CD8-positive, alpha-beta memory T cell (primary cell): Measurements from ENCODE around the gene TUBGCP3. TPM values are rescaled to one million over a fixed set of nuclear protein-coding genes. Genes with fewer than 3 reads are reported as not detected.

Experiments
- CTCF ChIA-PET: fragments of 350-600 bp; sonication (Branson Sonifier 250); formaldehyde crosslinking; loops from one replicate; lab custom pipeline; 2021; ENCODE audit warnings: antibody characterized with exemption; lab: Charles Lee
- POLR2A ChIA-PET: fragments of 350-600 bp; sonication (Branson Sonifier 250); formaldehyde crosslinking; loops from one replicate; lab custom pipeline; 2021; ENCODE audit warnings: antibody characterized with exemption; lab: Charles Lee
- DNase-seq, 5 donors: peaks; one replicate each; pipeline versions ENCODE4 v3.0.0 to v3.0.0-alpha.2; 2020 to 2022; ENCODE audit warnings: mixed read lengths in 1 of 5
- H3K27ac ChIP-seq: one replicate; pipeline ENCODE4 v1.7.0; 2013; ENCODE audit warnings: low read depth, mild to moderate bottlenecking, low read length, moderate library complexity
- H3K27me3 ChIP-seq: 2 replicates; pipeline ENCODE4 v1.7.0; 2013; ENCODE audit warnings: low read length, mild to moderate bottlenecking; ENCODE audit not compliant: insufficient read depth, poor library complexity, severe bottlenecking
- H3K36me3 ChIP-seq: 2 replicates; pipeline ENCODE4 v1.7.0; 2013; ENCODE audit warnings: mild to moderate bottlenecking, low read length, moderate library complexity; ENCODE audit not compliant: insufficient read depth
- H3K4me1 ChIP-seq: 2 replicates; pipeline ENCODE4 v1.7.0; 2013; ENCODE audit warnings: mild to moderate bottlenecking, low read length, moderate library complexity; ENCODE audit not compliant: insufficient read depth
- H3K4me3 ChIP-seq: 2 replicates; pipeline ENCODE4 v1.7.0; 2013; ENCODE audit warnings: mild to moderate bottlenecking, low read length
- H3K9me3 ChIP-seq: 2 replicates; pipeline ENCODE4 v1.7.0; 2013; ENCODE audit warnings: mild to moderate bottlenecking, low read length
- H3K27ac Mint-ChIP-seq, 8 donors: one replicate each; pipeline ENCODE4 v1.8.0; 2020 to 2021; ENCODE audit warnings: mixed read lengths in 8 of 8, mild to moderate bottlenecking in 6 of 8, inconsistent platforms in 3 of 8, moderate library complexity in 3 of 8
- H3K27me3 Mint-ChIP-seq, 2 donors: one replicate each; pipeline ENCODE4 v1.8.0; 2020 to 2021; ENCODE audit warnings: mixed read lengths in 2 of 2, mild to moderate bottlenecking in 1 of 2, moderate library complexity in 1 of 2
- H3K36me3 Mint-ChIP-seq, 3 donors: one replicate each; pipeline ENCODE4 v1.8.0; 2020 to 2021; ENCODE audit warnings: mixed read lengths in 3 of 3, inconsistent platforms in 1 of 3, mild to moderate bottlenecking in 1 of 3
- H3K4me1 Mint-ChIP-seq, 3 donors: one replicate each; pipeline ENCODE4 v1.8.0; 2020 to 2021; ENCODE audit warnings: mixed read lengths in 3 of 3, inconsistent platforms in 1 of 3, mild to moderate bottlenecking in 1 of 3
- H3K4me3 Mint-ChIP-seq, 7 donors: one replicate each; pipeline ENCODE4 v1.8.0; 2020 to 2021; ENCODE audit warnings: mixed read lengths in 7 of 7, mild to moderate bottlenecking in 6 of 7, moderate library complexity in 4 of 7, inconsistent platforms in 2 of 7
- H3K9me3 Mint-ChIP-seq, 5 donors: one replicate each; pipeline ENCODE4 v1.8.0; 2020 to 2022; ENCODE audit warnings: mixed read lengths in 5 of 5, mild to moderate bottlenecking in 3 of 5, moderate library complexity in 2 of 5, inconsistent platforms in 1 of 5
- polyA plus RNA-seq: library from polyadenylated mRNA; unstranded; fragments of 300-500 nt; fragmentation: Illumina TruSeq; gene quantifications from one replicate; pipeline ENCODE4 v1.2.3, GENCODE V29; 2021
- total RNA-seq, 2 experiments: library from RNA; stranded (reverse); gene quantifications; one replicate each; pipeline ENCODE4 v1.2.3, GENCODE V29; 2021

Gene TUBGCP3
- total and polyA plus RNA-seq, 3 experiments from 2014 or later = 16.8 to 47.0 (median 45.8) TPM

DNA sequence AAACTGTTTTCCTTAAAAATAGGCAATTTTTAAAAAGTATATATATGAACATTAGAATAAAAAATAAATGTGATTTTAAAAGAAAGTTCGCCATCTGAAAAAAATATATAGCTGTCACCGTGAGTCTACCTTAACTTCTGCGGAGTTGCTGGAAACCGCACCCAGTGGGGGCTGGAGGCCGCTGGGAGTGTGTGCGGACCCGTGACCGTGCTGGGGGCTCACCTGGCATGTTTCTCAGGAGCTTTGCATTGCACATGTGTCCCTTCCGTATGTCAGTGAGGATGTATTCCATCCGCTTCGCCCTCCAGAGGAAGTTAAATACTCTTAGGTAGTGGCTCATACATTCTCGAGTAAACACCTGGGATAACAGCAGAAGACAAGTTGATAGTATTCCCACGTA, 71.7 kb downstream of the TUBGCP3 start:
- POLR2A ChIA-PET = no interaction called here
- Mint-ChIP-seq H3K27me3 (no peaks in the 10 kb centered on the region), H3K4me3 (no peak overlapping the region), H3K36me3 (peaks cover 7 to 75% (median 15%) of the 10 kb centered on the region in 3 donors), H3K27ac (no peak overlapping the region), H3K9me3 (no peaks in the 10 kb centered on the region), H3K4me1 (peaks cover 0 to 2% (median 0%) of the 10 kb centered on the region in 3 donors)
- Histone ChIP-seq H3K9me3 (no peaks in the 10 kb centered on the region), H3K4me1 (no peaks in the 10 kb centered on the region), H3K27me3 (no peaks in the 10 kb centered on the region), H3K27ac (no peak overlapping the region), H3K4me3 (no peak overlapping the region), H3K36me3 (peaks cover 15% of the 10 kb centered on the region)
- CTCF ChIA-PET = no interaction called here
- DNase-seq = no peak

DNA sequence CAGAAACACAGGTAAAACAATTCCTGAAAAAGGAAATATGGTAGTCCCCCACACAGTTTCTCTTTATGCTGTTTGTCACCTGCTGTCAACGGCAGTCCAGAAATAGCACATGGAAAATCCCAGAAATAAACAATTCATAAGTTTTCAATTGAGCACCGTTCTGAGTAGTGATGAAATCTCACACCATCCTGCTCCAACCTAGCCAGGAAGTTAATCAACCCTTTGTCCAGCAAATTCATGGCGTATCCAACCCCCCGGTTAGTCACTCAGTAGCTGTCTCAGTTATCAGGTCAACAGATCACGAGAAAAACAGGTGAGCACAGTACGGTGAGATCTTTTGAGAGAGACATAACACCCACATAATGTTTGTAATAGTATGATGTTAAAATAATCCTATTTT, 74.2 kb downstream of the TUBGCP3 start:
- Histone ChIP-seq H3K27me3 (no peaks in the 10 kb centered on the region), H3K4me1 (no peaks in the 10 kb centered on the region), H3K9me3 (no peaks in the 10 kb centered on the region), H3K36me3 (peaks cover 5% of the 10 kb centered on the region), H3K4me3 (no peak overlapping the region), H3K27ac (no peak overlapping the region)
- ChIA-PET CTCF (no interaction called here), POLR2A (no interaction called here)
- no peak overlapping the region for H3K4me3 Mint-ChIP-seq
- H3K27ac Mint-ChIP-seq = peak overlapping the region in 1 of 8 donors; percentile 22
- no peaks in the 10 kb centered on the region for H3K27me3 Mint-ChIP-seq
- H3K4me1 Mint-ChIP-seq = peaks cover 0 to 8% (median 0%) of the 10 kb centered on the region in 3 donors
- H3K9me3 Mint-ChIP-seq = no peaks in the 10 kb centered on the region
- no peak for DNase-seq
- peaks cover 9 to 80% (median 21%) of the 10 kb centered on the region in 3 donors for H3K36me3 Mint-ChIP-seq

GRCh38 chr13:112510987-112511685, 76.8 kb downstream of the TUBGCP3 start:
- peaks cover 13% of the 10 kb centered on the region for H3K36me3 ChIP-seq
- peak overlapping the region in 1 of 8 donors; percentile 3 for H3K27ac Mint-ChIP-seq
- POLR2A ChIA-PET = no interaction called here

GRCh38 chr13:112510002-112510780, 77.8 kb downstream of the TUBGCP3 start:
- H3K4me1 Mint-ChIP-seq = peaks cover 0 to 8% (median 0%) of the 10 kb centered on the region in 3 donors
- H3K27ac Mint-ChIP-seq = peak overlapping the region in 2 of 8 donors; percentile 38 to 49
- no peaks in the 10 kb centered on the region for H3K27me3 Mint-ChIP-seq
- H3K36me3 ChIP-seq = peaks cover 13% of the 10 kb centered on the region
- no peaks in the 10 kb centered on the region for H3K9me3 ChIP-seq
- CTCF ChIA-PET = no interaction called here
- H3K36me3 Mint-ChIP-seq = peaks cover 14 to 88% (median 15%) of the 10 kb centered on the region in 3 donors
- H3K4me1 ChIP-seq = no peaks in the 10 kb centered on the region
- H3K9me3 Mint-ChIP-seq = no peaks in the 10 kb centered on the region
- no peak overlapping the region for H3K4me3 Mint-ChIP-seq
- no peaks in the 10 kb centered on the region for H3K27me3 ChIP-seq
- H3K4me3 ChIP-seq = no peak overlapping the region
- POLR2A ChIA-PET = no interaction called here
- no peak overlapping the region for H3K27ac ChIP-seq
- no peak for DNase-seq

More at GRCh38 chr13:112510987-112511685, 76.8 kb downstream of the TUBGCP3 start:
- H3K27me3 ChIP-seq = no peaks in the 10 kb centered on the region
- H3K36me3 Mint-ChIP-seq = peaks cover 15 to 85% (median 18%) of the 10 kb centered on the region in 3 donors
- no peak for DNase-seq
- no peaks in the 10 kb centered on the region for H3K4me1 ChIP-seq
- peaks cover 0 to 8% (median 0%) of the 10 kb centered on the region in 3 donors for H3K4me1 Mint-ChIP-seq
- H3K27me3 Mint-ChIP-seq = no peaks in the 10 kb centered on the region
- H3K4me3 Mint-ChIP-seq = no peak overlapping the region
- no peak overlapping the region for H3K4me3 ChIP-seq
- H3K9me3 Mint-ChIP-seq = no peaks in the 10 kb centered on the region
- CTCF ChIA-PET = interaction anchor here (1.0 kb wide), 1 partner anchor 14 kb away, joined by 3 read pairs; no protein-coding TSS in a partner anchor
- H3K27ac ChIP-seq = no peak overlapping the region
- no peaks in the 10 kb centered on the region for H3K9me3 ChIP-seq

DNA sequence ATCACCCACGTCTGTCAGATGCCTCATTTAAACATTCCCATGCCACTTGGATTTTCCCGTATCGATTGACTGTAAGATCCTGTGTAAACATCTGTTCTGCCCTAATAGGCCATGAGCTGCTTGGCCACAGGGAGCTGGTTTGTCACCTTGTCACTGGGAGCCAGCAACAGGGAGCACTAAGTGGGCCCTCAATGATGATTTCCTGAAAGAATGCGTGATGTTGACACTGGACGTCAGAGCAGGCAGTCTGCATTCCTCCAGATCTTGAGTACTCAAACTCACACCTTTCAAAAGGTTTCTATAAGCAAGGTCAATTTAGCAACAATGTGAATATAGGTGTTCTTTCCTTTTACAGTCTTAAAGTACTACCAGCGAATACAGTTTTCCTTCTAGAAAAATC, 78.8 kb downstream of the TUBGCP3 start:
- DNase-seq = no peak
- peaks cover 13% of the 10 kb centered on the region for H3K36me3 ChIP-seq
- H3K27ac ChIP-seq = no peak overlapping the region
- no peaks in the 10 kb centered on the region for H3K27me3 ChIP-seq
- ChIA-PET POLR2A (no interaction called here), CTCF (no interaction called here)
- H3K27ac Mint-ChIP-seq = peak overlapping the region in 1 of 8 donors; percentile 24
- H3K4me1 ChIP-seq = no peaks in the 10 kb centered on the region
- no peaks in the 10 kb centered on the region for H3K9me3 ChIP-seq
- no peak overlapping the region for H3K4me3 ChIP-seq
- peaks cover 11 to 88% (median 16%) of the 10 kb centered on the region in 3 donors for H3K36me3 Mint-ChIP-seq
- H3K4me3 Mint-ChIP-seq = no peak overlapping the region
- H3K4me1 Mint-ChIP-seq = peaks cover 0 to 8% (median 0%) of the 10 kb centered on the region in 3 donors
- no peaks in the 10 kb centered on the region for H3K27me3 Mint-ChIP-seq
- no peaks in the 10 kb centered on the region for H3K9me3 Mint-ChIP-seq

DNA sequence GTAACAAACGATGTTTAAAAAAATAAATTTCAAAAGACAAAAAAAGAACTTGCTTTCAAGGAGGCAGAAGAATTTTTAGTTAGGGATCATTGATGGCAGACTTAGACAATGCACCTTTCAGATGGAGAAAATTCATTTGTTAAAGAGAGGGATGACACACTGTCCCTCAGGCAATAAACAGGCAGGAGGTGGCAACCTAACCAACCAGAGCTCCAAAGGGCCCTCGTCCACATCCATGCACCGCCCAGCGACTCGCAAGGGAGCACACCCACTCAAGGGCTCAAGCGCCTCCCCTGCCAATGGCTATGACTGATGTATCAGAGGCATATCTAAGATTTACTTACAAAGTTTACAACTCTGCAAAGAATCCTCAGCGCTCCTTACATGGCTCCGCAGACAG, 81.9 kb downstream of the TUBGCP3 start:
- Mint-ChIP-seq H3K4me3 (no peak overlapping the region), H3K9me3 (no peaks in the 10 kb centered on the region)

DNA sequence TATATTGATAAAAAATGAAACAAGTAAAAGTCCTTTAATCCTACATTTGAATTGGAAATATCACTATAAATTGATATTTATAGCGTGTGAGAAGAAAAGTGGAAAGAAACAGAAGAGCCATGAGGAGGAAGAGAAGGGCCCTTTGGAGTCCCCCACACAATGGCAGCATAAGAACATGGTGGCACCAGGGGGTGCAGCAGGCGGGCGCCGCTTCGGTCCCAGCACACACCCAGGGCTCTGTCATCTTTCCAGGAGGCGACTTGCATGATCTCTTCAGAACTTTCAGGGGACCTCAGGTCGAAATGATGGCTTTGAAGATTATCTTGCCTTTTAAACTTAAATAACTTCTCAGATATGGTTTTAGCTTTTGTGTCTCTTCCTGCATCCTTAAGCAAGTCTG, 91.8 kb downstream of the TUBGCP3 start:
- Mint-ChIP-seq H3K9me3 (no peaks in the 10 kb centered on the region), H3K4me1 (peaks cover 0 to 4% (median 0%) of the 10 kb centered on the region in 3 donors), H3K27me3 (no peaks in the 10 kb centered on the region), H3K36me3 (peaks cover 7 to 62% (median 21%) of the 10 kb centered on the region in 3 donors), H3K27ac (peak overlapping the region in 1 of 8 donors; percentile 50), H3K4me3 (no peak overlapping the region)
- ChIA-PET POLR2A (no interaction called here), CTCF (no interaction called here)
- H3K4me1 ChIP-seq = no peaks in the 10 kb centered on the region
- no peak for DNase-seq
- no peak overlapping the region for H3K27ac ChIP-seq
- H3K36me3 ChIP-seq = peaks cover 19% of the 10 kb centered on the region
- H3K4me3 ChIP-seq = no peak overlapping the region
- H3K9me3 ChIP-seq = no peaks in the 10 kb centered on the region
- no peaks in the 10 kb centered on the region for H3K27me3 ChIP-seq

More for the DNA sequence above, 81.9 kb downstream of the TUBGCP3 start:
- Mint-ChIP-seq H3K4me1 (peaks cover 0 to 4% (median 0%) of the 10 kb centered on the region in 3 donors), H3K27ac (no peak overlapping the region), H3K27me3 (no peaks in the 10 kb centered on the region), H3K36me3 (peaks cover 11 to 92% (median 16%) of the 10 kb centered on the region in 3 donors)
- ChIA-PET POLR2A (no interaction called here), CTCF (no interaction called here)
- Histone ChIP-seq H3K4me3 (no peak overlapping the region), H3K27me3 (no peaks in the 10 kb centered on the region), H3K9me3 (no peaks in the 10 kb centered on the region), H3K4me1 (no peaks in the 10 kb centered on the region), H3K36me3 (peaks cover 19% of the 10 kb centered on the region), H3K27ac (no peak overlapping the region)
- DNase-seq = no peak

GRCh38 chr13:112495465-112495864, 92.5 kb downstream of the TUBGCP3 start:
- H3K4me1 Mint-ChIP-seq = peaks cover 0 to 4% (median 0%) of the 10 kb centered on the region in 3 donors
- H3K4me3 Mint-ChIP-seq = no peak overlapping the region
- Histone ChIP-seq H3K4me1 (no peaks in the 10 kb centered on the region), H3K9me3 (no peaks in the 10 kb centered on the region), H3K27me3 (no peaks in the 10 kb centered on the region), H3K36me3 (peaks cover 19% of the 10 kb centered on the region), H3K27ac (no peak overlapping the region), H3K4me3 (no peak overlapping the region)
- POLR2A ChIA-PET = no interaction called here
- H3K27ac Mint-ChIP-seq = no peak overlapping the region
- H3K27me3 Mint-ChIP-seq = no peaks in the 10 kb centered on the region
- peaks cover 7 to 58% (median 18%) of the 10 kb centered on the region in 3 donors for H3K36me3 Mint-ChIP-seq
- no peaks in the 10 kb centered on the region for H3K9me3 Mint-ChIP-seq
- no peak for DNase-seq
- CTCF ChIA-PET = no interaction called here
